SU-DHL-6 (cell line): ENCODE measurements around the gene SLC17A9.

Source experiments
- CTCF ChIP-seq: fragments of 200-600 bp; sonication (generic); IDR thresholded peaks from one replicate; pipeline ENCODE4 v1.5.1; 2017; ENCODE audit warnings: antibody characterized with exemption, mild to moderate bottlenecking, low read length, moderate library complexity; ENCODE audit not compliant: insufficient read depth, poor library complexity, severe bottlenecking
- EZH2phosphoT487 ChIP-seq: fragments of 200-600 bp; sonication (generic), shearing (Covaris generic); conservative IDR thresholded peaks from 2 replicates; pipeline ENCODE4 v1.6.1; 2018; ENCODE audit warnings: mild to moderate bottlenecking, antibody characterized with exemption, low read length, moderate library complexity, mixed read lengths

- TF ChIP-seq CTCF (no peak), EZH2phosphoT487 (no peak)
Measured at GRCh38 chr20:62955519-62956386, 3.2 kb downstream of the SLC17A9 start.
